Measurements from ENCODE around the gene CDH22. TPM values are rescaled to one million over a fixed set of nuclear protein-coding genes. Genes with fewer than 3 reads are reported as not detected.

The CDH22 gene
- total and polyA plus RNA-seq, 2 donors (not counting 1 experiment from before 2014, with no cell fraction given) = not detected

- no peak overlapping the region for H3K9ac ChIP-seq (ENCODE audit: low read length)
- Mint-ChIP-seq H3K27ac (no peak overlapping the region), H3K4me1 (no peaks in the 10 kb centered on the region), H3K27me3 (peaks cover 32% of the 10 kb centered on the region), H3K9me3 (ENCODE audit: insufficient read depth) (no peaks in the 10 kb centered on the region), H3K4me3 (no peak overlapping the region)
- H3K27ac ChIP-seq (ENCODE audit: low read length in 2 of 2) = no peak overlapping the region
- 59% methylated on average over 7 of the region's 8 CpGs for WGBS (ENCODE audit: insufficient coverage)
- TF ChIP-seq CTCF (IDR thresholded peaks at IDR 0.05) (no peak), EZH2 (IDR thresholded peaks at IDR 0.05; ENCODE audit: borderline replicate concordance, insufficient read depth, low read depth, low read length, poor library complexity, severe bottlenecking) (no peak)
- H3K9me3 ChIP-seq (ENCODE audit: control extremely low read depth in 1 of 3, control insufficient read depth in 2 of 3, insufficient read depth in 1 of 3, low read length in 2 of 3) = no peaks in the 10 kb centered on the region
- ChIA-PET CTCF (interaction anchor here (1.1 kb wide), 1 partner anchor 15 kb away, joined by 3 read pairs; no protein-coding TSS in a partner anchor), POLR2A (no interaction called here)
- H2AFZ ChIP-seq (ENCODE audit: insufficient read depth, low read depth, low read length, poor library complexity, severe bottlenecking) = no peak overlapping the region
- peaks cover 0 to 23% (median 6%) of the 10 kb centered on the region in 4 experiments for H3K27me3 ChIP-seq (replicated peaks in 1 of 4; ENCODE audit: control extremely low read depth in 1 of 4, control insufficient read depth in 3 of 4, insufficient read depth in 4 of 4, low read length in 3 of 4)
- no peak overlapping the region for H3K4me3 ChIP-seq (ENCODE audit: control extremely low read depth in 1 of 5, extremely low read depth in 1 of 5, insufficient read depth in 1 of 5, low read depth in 2 of 5, low read length in 4 of 5)
- H3K4me1 ChIP-seq (ENCODE audit: control insufficient read depth in 2 of 2, insufficient read depth in 2 of 2, low read length in 2 of 2) = no peaks in the 10 kb centered on the region
- intact Hi-C loops (cut with micrococcal nuclease) = no loop called here
- ATAC-seq (ENCODE audit: low read depth) (no peak), DNase-seq (no peak)
- no peaks in the 10 kb centered on the region for H3K79me2 ChIP-seq (ENCODE audit: control insufficient read depth, insufficient read depth, low read length)
- no peaks in the 10 kb centered on the region for H3K36me3 ChIP-seq (replicated peaks in 1 of 2; ENCODE audit: control extremely low read depth in 1 of 2, control insufficient read depth in 1 of 2, extremely low read depth in 1 of 2, insufficient read depth in 2 of 2, low read length in 1 of 2)
- H4K20me1 ChIP-seq (ENCODE audit: control insufficient read depth, insufficient read depth, low read length, poor library complexity, severe bottlenecking) = no peaks in the 10 kb centered on the region
- no peak overlapping the region for H3K4me2 ChIP-seq (replicated peaks; ENCODE audit: low read depth, low read length, poor library complexity, severe bottlenecking)
Measured at GRCh38 chr20:46291401-46291800, 16.9 kb downstream of the CDH22 start.

- POLR2A ChIA-PET = no interaction called here
- no peak for ATAC-seq (ENCODE audit: low read depth)
- Histone ChIP-seq H3K27ac (ENCODE audit: low read length in 2 of 2) (no peak overlapping the region), H3K9me3 (ENCODE audit: control extremely low read depth in 1 of 3, control insufficient read depth in 2 of 3, insufficient read depth in 1 of 3, low read length in 2 of 3) (no peaks in the 10 kb centered on the region), H3K9ac (ENCODE audit: low read length) (no peak overlapping the region), H3K79me2 (ENCODE audit: control insufficient read depth, insufficient read depth, low read length) (no peaks in the 10 kb centered on the region), H3K27me3 (replicated peaks in 1 of 4; ENCODE audit: control extremely low read depth in 1 of 4, control insufficient read depth in 3 of 4, insufficient read depth in 4 of 4, low read length in 3 of 4) (peaks cover 0 to 29% (median 3%) of the 10 kb centered on the region in 4 experiments), H4K20me1 (ENCODE audit: control insufficient read depth, insufficient read depth, low read length, poor library complexity, severe bottlenecking) (no peaks in the 10 kb centered on the region), H3K4me3 (ENCODE audit: control extremely low read depth in 1 of 5, extremely low read depth in 1 of 5, insufficient read depth in 1 of 5, low read depth in 2 of 5, low read length in 4 of 5) (no peak overlapping the region), H2AFZ (ENCODE audit: insufficient read depth, low read depth, low read length, poor library complexity, severe bottlenecking) (no peak overlapping the region), H3K4me2 (replicated peaks; ENCODE audit: low read depth, low read length, poor library complexity, severe bottlenecking) (no peak overlapping the region), H3K4me1 (ENCODE audit: control insufficient read depth in 2 of 2, insufficient read depth in 2 of 2, low read length in 2 of 2) (no peaks in the 10 kb centered on the region), H3K36me3 (replicated peaks in 1 of 2; ENCODE audit: control extremely low read depth in 1 of 2, control insufficient read depth in 1 of 2, extremely low read depth in 1 of 2, insufficient read depth in 2 of 2, low read length in 1 of 2) (no peaks in the 10 kb centered on the region)
- Mint-ChIP-seq H3K27ac (no peak overlapping the region), H3K4me1 (no peaks in the 10 kb centered on the region), H3K9me3 (ENCODE audit: insufficient read depth) (no peaks in the 10 kb centered on the region), H3K4me3 (no peak overlapping the region), H3K27me3 (peaks cover 25% of the 10 kb centered on the region)
- 93% methylated on average over 3 of the region's 5 CpGs for WGBS (ENCODE audit: insufficient coverage)
- no peak for DNase-seq
- intact Hi-C loops (cut with micrococcal nuclease) = no loop called here
- TF ChIP-seq EZH2 (IDR thresholded peaks at IDR 0.05; ENCODE audit: borderline replicate concordance, insufficient read depth, low read depth, low read length, poor library complexity, severe bottlenecking) (no peak), CTCF (IDR thresholded peaks at IDR 0.05) (no peak)
- CTCF ChIA-PET = no interaction called here
Measured at GRCh38 chr20:46289432-46289831, 18.9 kb downstream of the CDH22 start.
